ENCODE measurements around the gene NR2C2.

The NR2C2 gene

GRCh38 chr3:15023719-15024118 lies 76.3 kb downstream of the NR2C2 start:
- H3K27me3 ChIP-seq (replicated peaks; ENCODE audit: control insufficient read depth, insufficient read depth, low read length) = no peaks in the 10 kb centered on the region
- H3K36me3 ChIP-seq (ENCODE audit: control insufficient read depth, insufficient read depth, low read length) = peaks cover 16% of the 10 kb centered on the region
- no peak overlapping the region for H3K4me3 ChIP-seq (replicated peaks; ENCODE audit: low read depth, low read length)
- TF ChIP-seq CTCF (IDR thresholded peaks at IDR 0.05; ENCODE audit: insufficient read depth, low read length, poor library complexity, severe bottlenecking) = no peak
- no peak for DNase-seq (ENCODE audit: extremely low read depth, insufficient read length)

GRCh38 chr3:15029625-15030024 lies 82.2 kb downstream of the NR2C2 start:
- peaks cover 23% of the 10 kb centered on the region for H3K36me3 ChIP-seq (ENCODE audit: control insufficient read depth, insufficient read depth, low read length)

GRCh38 chr3:15032650-15033049 lies 85.3 kb downstream of the NR2C2 start:
- H3K36me3 ChIP-seq (ENCODE audit: control insufficient read depth, insufficient read depth, low read length) = peaks cover 30% of the 10 kb centered on the region
- no peak overlapping the region for H3K4me3 ChIP-seq (replicated peaks; ENCODE audit: low read depth, low read length)
- no peak for TF ChIP-seq CTCF (IDR thresholded peaks at IDR 0.05; ENCODE audit: insufficient read depth, low read length, poor library complexity, severe bottlenecking)
- H3K27me3 ChIP-seq (replicated peaks; ENCODE audit: control insufficient read depth, insufficient read depth, low read length) = no peaks in the 10 kb centered on the region
- no peak for DNase-seq (ENCODE audit: extremely low read depth, insufficient read length)

More at GRCh38 chr3:15029625-15030024, 82.2 kb downstream of the NR2C2 start:
- no peak overlapping the region for H3K4me3 ChIP-seq (replicated peaks; ENCODE audit: low read depth, low read length)
- no peaks in the 10 kb centered on the region for H3K27me3 ChIP-seq (replicated peaks; ENCODE audit: control insufficient read depth, insufficient read depth, low read length)
- TF ChIP-seq CTCF (IDR thresholded peaks at IDR 0.05; ENCODE audit: insufficient read depth, low read length, poor library complexity, severe bottlenecking) = no peak
- no peak for DNase-seq (ENCODE audit: extremely low read depth, insufficient read length)

- Histone ChIP-seq H3K36me3 (ENCODE audit: control insufficient read depth, insufficient read depth, low read length) (peaks cover 30% of the 10 kb centered on the region), H3K27me3 (replicated peaks; ENCODE audit: control insufficient read depth, insufficient read depth, low read length) (no peaks in the 10 kb centered on the region), H3K4me3 (replicated peaks; ENCODE audit: low read depth, low read length) (no peak overlapping the region)
- no peak for DNase-seq (ENCODE audit: extremely low read depth, insufficient read length)
- no peak for TF ChIP-seq CTCF (IDR thresholded peaks at IDR 0.05; ENCODE audit: insufficient read depth, low read length, poor library complexity, severe bottlenecking)
Measured at GRCh38 chr3:15033103-15033502, 85.7 kb downstream of the NR2C2 start.

- peaks cover 26% of the 10 kb centered on the region for H3K36me3 ChIP-seq (ENCODE audit: control insufficient read depth, insufficient read depth, low read length)
- no peak for DNase-seq (ENCODE audit: extremely low read depth, insufficient read length)
- H3K4me3 ChIP-seq (replicated peaks; ENCODE audit: low read depth, low read length) = no peak overlapping the region
- H3K27me3 ChIP-seq (replicated peaks; ENCODE audit: control insufficient read depth, insufficient read depth, low read length) = no peaks in the 10 kb centered on the region
- TF ChIP-seq CTCF (IDR thresholded peaks at IDR 0.05; ENCODE audit: insufficient read depth, low read length, poor library complexity, severe bottlenecking) = no peak
Measured at GRCh38 chr3:15038306-15038705, 90.9 kb downstream of the NR2C2 start.

- no peak for DNase-seq (ENCODE audit: extremely low read depth, insufficient read length)
- H3K36me3 ChIP-seq (ENCODE audit: control insufficient read depth, insufficient read depth, low read length) = peaks cover 27% of the 10 kb centered on the region
Measured at GRCh38 chr3:15040844-15041243, 93.5 kb downstream of the NR2C2 start.

More at GRCh38 chr3:15040844-15041243, 93.5 kb downstream of the NR2C2 start:
- no peaks in the 10 kb centered on the region for H3K27me3 ChIP-seq (replicated peaks; ENCODE audit: control insufficient read depth, insufficient read depth, low read length)
- no peak overlapping the region for H3K4me3 ChIP-seq (replicated peaks; ENCODE audit: low read depth, low read length)
- no peak for TF ChIP-seq CTCF (IDR thresholded peaks at IDR 0.05; ENCODE audit: insufficient read depth, low read length, poor library complexity, severe bottlenecking)

Data from GM06990 (cell line).